HepG2 (cell line): ENCODE data around the gene PHF13. TPM values are rescaled to one million over a fixed set of nuclear protein-coding genes. Genes with fewer than 3 reads are reported as not detected.
"Not testable (repeated sequence)": the region's sequence is repeated elsewhere in the genome, so short reads cannot be mapped to it uniquely, and the experiment has no call there.

Experiments used
- ATAC-seq: fragments of 200-7000 bp; cut with Tn5 transposase; 3 replicates; pipeline ENCODE4 v1.9.1; 2020; ENCODE audit warnings: mild to moderate bottlenecking, moderate library complexity
- BruUV-seq: library from RNA; stranded (reverse); fragments of 400-500 nt; replicated peaks from 2 replicates; lab custom pipeline; 2021; lab: Mats Ljungman, UMichigan
- CTCF ChIA-PET: fragments of 300-600 bp; formaldehyde crosslinking; extraction: SDS; loops from one replicate; lab custom pipeline; 2021; ENCODE audit warnings: low total read pairs, inconsistent platforms, low intra/inter-chr PET ratio; lab: Yijun Ruan, JAX
- POLR2A ChIA-PET: fragments of 350-600 bp; sonication (Branson Sonifier 250); formaldehyde crosslinking; loops from one replicate; lab custom pipeline; 2020; ENCODE audit warnings: antibody characterized with exemption, inconsistent platforms; lab: Yijun Ruan, JAX
- DNase-seq: peaks from one replicate; pipeline ENCODE4 v3.0.0-alpha.2; 2015; ENCODE audit warnings: low spot score
- FAIRE-seq: peaks from 3 replicates; lab custom pipeline; 2011; peaks lifted over from hg19 to GRCh38; lab: Jason Lieb, UNC
- H2AFZ ChIP-seq: one replicate; pipeline ENCODE4 v1.6.1; 2011; ENCODE audit warnings: low read length, inconsistent platforms
- H3K27ac ChIP-seq: fragments of 300-600 bp; 3 replicates; pipeline ENCODE4 v1.8.0; 2011; ENCODE audit warnings: mixed run types, mild to moderate bottlenecking, mixed read lengths, low read length, inconsistent platforms; ENCODE audit not compliant: insufficient read depth; ENCODE audit errors: extremely low read length
- H3K27me3 ChIP-seq, 2 experiments: fragments of 200-600 bp in 1 of 2; 2 replicates in 1 of 2; 3 replicates in 1 of 2; pipeline versions ENCODE4 v1.6.0 to v1.8.0; 2011; ENCODE audit warnings: low read length in 2 of 2, mild to moderate bottlenecking in 2 of 2, moderate library complexity in 2 of 2, inconsistent platforms in 1 of 2; ENCODE audit not compliant: insufficient read depth in 2 of 2, control insufficient read depth in 1 of 2
- H3K36me3 ChIP-seq, 2 experiments: fragments of 200-600 bp in 1 of 2; replicated peaks in 1 of 2; 2 replicates in 1 of 2; 3 replicates in 1 of 2; pipeline versions ENCODE4 v1.5.1 to v1.8.0; 2011; ENCODE audit warnings: low read length in 2 of 2, inconsistent platforms in 1 of 2; ENCODE audit not compliant: insufficient read depth in 2 of 2, control insufficient read depth in 1 of 2
- H3K4me1 ChIP-seq: 2 replicates; pipeline ENCODE4 v1.5.1; 2012; ENCODE audit warnings: low read length, inconsistent platforms; ENCODE audit not compliant: insufficient read depth
- H3K4me2 ChIP-seq: 2 replicates; pipeline ENCODE4 v1.6.0; 2011; ENCODE audit warnings: low read depth, low read length, inconsistent platforms
- H3K4me3 ChIP-seq, 3 experiments: fragments of 200-600 bp in 1 of 3; sonication (generic), shearing (Covaris generic) in 1 of 3; replicated peaks in 1 of 3; 2 replicates each; pipeline ENCODE4 v1.5.1; 2011 to 2016; ENCODE audit warnings: low read length in 3 of 3, inconsistent platforms in 2 of 3, low read depth in 2 of 3, mild to moderate bottlenecking in 2 of 3, control low read depth in 1 of 3, mixed read lengths in 1 of 3; ENCODE audit not compliant: insufficient read depth in 1 of 3
- H3K79me2 ChIP-seq: one replicate; pipeline ENCODE4 v1.6.1; 2011; ENCODE audit warnings: low read length, inconsistent platforms; ENCODE audit not compliant: insufficient read depth
- H3K9ac ChIP-seq: 2 replicates; pipeline ENCODE4 v1.6.0; 2011; ENCODE audit warnings: mild to moderate bottlenecking, low read depth, low read length, inconsistent platforms; ENCODE audit not compliant: insufficient read depth
- H3K9me3 ChIP-seq: 2 replicates; pipeline ENCODE4 v1.5.1; 2012; ENCODE audit warnings: mild to moderate bottlenecking, low read length
- H4K20me1 ChIP-seq: 2 replicates; pipeline ENCODE4 v1.6.0; 2011; ENCODE audit warnings: inconsistent platforms, mild to moderate bottlenecking, low read length, moderate library complexity; ENCODE audit not compliant: insufficient read depth
- FOXJ3 ChIP-seq: sonication (generic); formaldehyde crosslinking; IDR thresholded peaks from 2 replicates; pipeline ENCODE4 v1.4.0; 2020; ENCODE audit warnings: missing genetic modification reagents, mild to moderate bottlenecking, borderline replicate concordance
- FOXK2 ChIP-seq: fragments of 450-650 bp; IDR thresholded peaks from 2 replicates; pipeline ENCODE4 v1.6.1; 2016
- MAFF ChIP-seq: IDR thresholded peaks from 2 replicates; pipeline ENCODE4 v1.6.1; 2011; ENCODE audit warnings: low read depth, low read length, improper control_type of control experiment
- NFIB ChIP-seq: sonication (generic); formaldehyde crosslinking; IDR thresholded peaks from 2 replicates; pipeline ENCODE4 v1.9.0; 2021; ENCODE audit warnings: missing genetic modification reagents, mild to moderate bottlenecking, borderline replicate concordance
- NFRKB ChIP-seq: fragments of 450-650 bp; IDR thresholded peaks from 2 replicates; pipeline ENCODE4 v1.6.1; 2017
- SIN3A ChIP-seq: IDR thresholded peaks from 2 replicates; pipeline ENCODE4 v1.6.1; 2011; ENCODE audit warnings: low read depth, mild to moderate bottlenecking, control low read depth, low read length, borderline replicate concordance
- XRCC5 ChIP-seq: fragments of 200-400 bp; formaldehyde crosslinking; optimal IDR thresholded peaks from 2 replicates; pipeline ENCODE3; 2017; ENCODE audit warnings: mild to moderate bottlenecking, low read length
- ZFP36L2 ChIP-seq: sonication (generic); formaldehyde crosslinking; IDR thresholded peaks from 2 replicates; pipeline ENCODE4 v1.4.0; 2020; ENCODE audit warnings: missing genetic modification reagents
- ZNF20 ChIP-seq: sonication (generic); formaldehyde crosslinking; IDR thresholded peaks from 2 replicates; pipeline ENCODE4 v1.4.0; 2020; ENCODE audit warnings: mild to moderate bottlenecking, moderate library complexity, missing genetic modification reagents
- ZNF607 ChIP-seq: sonication (generic); formaldehyde crosslinking; IDR thresholded peaks from 2 replicates; pipeline ENCODE4 v1.5.1; 2020; ENCODE audit warnings: missing genetic modification reagents, mild to moderate bottlenecking, borderline replicate concordance
- WGBS: methylation state at CpG from one replicate; pipeline ENCODE4 v1.1.6; 2017; ENCODE audit warnings: low lambda C conversion rate; 5-methylcytosine and 5-hydroxymethylcytosine counted together
- in situ Hi-C: cut with HindIII; loops from 2 replicates; pipeline ENCODE4 v1.10.0; 2017; ENCODE audit warnings: low pct_unique_long_range_greater_than_20kb; ENCODE audit not compliant: extremely low pct_ligation_motif_present
- intact Hi-C: fragments of 100-400 bp; cut with micrococcal nuclease; formaldehyde crosslinking; loops from one replicate; pipeline ENCODE4 v1.10.0; 2022; ENCODE audit not compliant: unreplicated experiment
- polyA plus RNA-seq, 8 experiments: library from polyadenylated mRNA; depleted of rRNA in 3 of 8; stranded (reverse) in 7 of 8; unstranded in 1 of 8; fragments of >200 nt; fragmentation: Illumina TruSeq in 4 of 8; extraction: Trizol in 4 of 8; gene quantifications; 2 replicates each; pipeline versions ENCODE4 v1.2.1 to v1.2.3, GENCODE V29; 2011 to 2016; ENCODE audit warnings: low read depth in 4 of 8, missing spikeins in 1 of 8, mixed read lengths in 1 of 8; ENCODE audit not compliant: insufficient read depth in 1 of 8
- total RNA-seq, 5 experiments: library from RNA; depleted of rRNA; stranded (reverse); fragments of >200 nt; fragmentation: Illumina TruSeq; extraction: Trizol; gene quantifications; 2 replicates each; pipeline ENCODE4 v1.2.3, GENCODE V29; 2016; ENCODE audit warnings: low read depth in 1 of 5
- TF ChIP-seq, protein P1 (sequence below): fragments of 450-650 bp; IDR thresholded peaks from 2 replicates; pipeline ENCODE4 v1.6.1; 2016

Gene PHF13
- total and polyA plus RNA-seq, 2 of the 13 experiments (the other 11 are each of a cell fraction or from before 2014, with no cell fraction given), result 4.7 to 7.4 TPM

DNA sequence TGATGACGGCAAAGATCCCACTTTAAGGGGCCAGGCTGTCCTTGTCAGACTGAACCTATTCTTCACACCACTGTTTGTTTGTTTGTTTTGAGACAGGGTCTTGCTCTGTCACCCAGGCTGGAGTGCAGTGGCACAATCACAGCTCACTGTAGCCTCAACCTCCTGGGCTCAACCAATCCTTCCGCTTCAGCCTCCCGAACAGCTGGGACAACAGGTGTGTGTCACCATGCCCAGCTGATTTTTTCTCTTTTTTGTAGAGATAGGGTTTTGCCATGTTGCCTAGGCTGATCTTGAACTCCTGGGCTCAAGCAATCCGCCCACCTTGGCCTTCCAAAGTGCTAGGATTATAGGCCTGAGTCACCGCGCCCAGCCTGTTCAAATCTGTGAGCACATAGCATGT lies 23.2 kb downstream of the PHF13 start:
- ATAC-seq, H3K79me2 ChIP-seq, H3K27ac ChIP-seq, intact Hi-C loops, H3K9me3 ChIP-seq, H3K9ac ChIP-seq, CTCF ChIA-PET, H4K20me1 ChIP-seq, H3K4me1 ChIP-seq, POLR2A ChIA-PET, H2AFZ ChIP-seq, DNase-seq, H3K4me2 ChIP-seq, FAIRE-seq, BruUV-seq, H3K4me3 ChIP-seq, H3K27me3 ChIP-seq, in situ Hi-C loops: not testable (repeated sequence)
- WGBS, result 88% methylated on average over 6 of the region's 6 CpGs
- H3K36me3 ChIP-seq, result peaks cover 39 to 85% of the 10 kb centered on the region in 2 experiments; a peak in 4 of 5 replicates

DNA sequence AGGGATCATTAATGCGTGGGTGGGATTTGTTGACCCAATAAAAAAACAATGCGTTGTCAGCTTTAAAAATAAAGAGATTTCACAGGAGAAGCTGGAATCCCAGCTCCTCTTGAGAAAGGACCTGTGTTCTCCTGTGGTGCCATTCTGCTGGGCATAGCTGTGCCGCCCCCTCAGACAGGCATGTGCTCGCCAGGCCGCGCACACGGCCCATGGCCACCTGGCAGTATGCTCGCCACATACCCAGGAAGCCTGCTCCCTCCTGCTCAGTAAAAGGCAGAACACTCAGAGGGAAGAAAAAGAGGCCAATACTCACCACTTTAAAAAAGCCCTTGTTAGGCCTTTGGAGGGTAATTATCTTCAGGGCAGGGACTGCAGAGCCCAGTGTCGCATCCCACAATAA lies 24.2 kb downstream of the PHF13 start:
- no peak for ATAC-seq
- Histone ChIP-seq H3K27ac (no peak overlapping the region), H3K4me2 (no peak overlapping the region), H2AFZ (no peak overlapping the region), H3K79me2 (no peaks in the 10 kb centered on the region), H3K9ac (no peak overlapping the region), H3K36me3 (peaks cover 38 to 89% of the 10 kb centered on the region in 2 experiments; a peak in 4 of 5 replicates), H3K9me3 (no peaks in the 10 kb centered on the region), H3K4me1 (no peaks in the 10 kb centered on the region), H3K27me3 (no peaks in the 10 kb centered on the region), H3K4me3 (no peak overlapping the region), H4K20me1 (peaks cover 8% of the 10 kb centered on the region; the same call in 1 of the 2 replicates)
- CTCF ChIA-PET, result no interaction called here
- no peak for FAIRE-seq
- no peak for DNase-seq
- BruUV-seq, result no TSS peak
- TF ChIP-seq FOXK2 (no peak), SIN3A (no peak), XRCC5 (no peak), FOXJ3 (CRISPR knock-in tag) (no peak), NFRKB (no peak), NFIB (CRISPR knock-in tag) (no peak), ZFP36L2 (CRISPR knock-in tag) (no peak), ZNF20 (CRISPR knock-in tag) (no peak), ZNF607 (no peak), MAFF (no peak)
- TF ChIP-seq, protein P1, sequence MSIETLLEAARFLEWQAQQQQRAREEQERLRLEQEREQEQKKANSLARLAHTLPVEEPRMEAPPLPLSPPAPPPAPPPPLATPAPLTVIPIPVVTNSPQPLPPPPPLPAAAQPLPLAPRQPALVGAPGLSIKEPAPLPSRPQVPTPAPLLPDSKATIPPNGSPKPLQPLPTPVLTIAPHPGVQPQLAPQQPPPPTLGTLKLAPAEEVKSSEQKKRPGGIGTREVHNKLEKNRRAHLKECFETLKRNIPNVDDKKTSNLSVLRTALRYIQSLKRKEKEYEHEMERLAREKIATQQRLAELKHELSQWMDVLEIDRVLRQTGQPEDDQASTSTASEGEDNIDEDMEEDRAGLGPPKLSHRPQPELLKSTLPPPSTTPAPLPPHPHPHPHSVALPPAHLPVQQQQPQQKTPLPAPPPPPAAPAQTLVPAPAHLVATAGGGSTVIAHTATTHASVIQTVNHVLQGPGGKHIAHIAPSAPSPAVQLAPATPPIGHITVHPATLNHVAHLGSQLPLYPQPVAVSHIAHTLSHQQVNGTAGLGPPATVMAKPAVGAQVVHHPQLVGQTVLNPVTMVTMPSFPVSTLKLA, result no peak
- POLR2A ChIA-PET, result no interaction called here
- intact Hi-C loops, result no loop called here
- 100% methylated on average over 6 of the region's 9 CpGs for WGBS
- in situ Hi-C loops, result no loop called here
